Camera-type eye (tissue), 1 donor: ENCODE data around the gene TMEM38A. TPM values are rescaled to one million over a fixed set of nuclear protein-coding genes. Genes with fewer than 3 reads are reported as not detected.

ENCODE experiments used
- total RNA-seq: library from RNA; depleted of rRNA; stranded (reverse); fragments of >200 nt; gene quantifications from one replicate; pipeline ENCODE4 v1.2.3, GENCODE V29; 2014

The TMEM38A gene
- 18.6 TPM for total RNA-seq

GRCh38 chr19:16660763-16661479, at the start of gene TMEM38A:
TMEM38A (plus strand) TSS chr19:16661139; CDS start chr19:16661218, 79 bp downstream.

DNA sequence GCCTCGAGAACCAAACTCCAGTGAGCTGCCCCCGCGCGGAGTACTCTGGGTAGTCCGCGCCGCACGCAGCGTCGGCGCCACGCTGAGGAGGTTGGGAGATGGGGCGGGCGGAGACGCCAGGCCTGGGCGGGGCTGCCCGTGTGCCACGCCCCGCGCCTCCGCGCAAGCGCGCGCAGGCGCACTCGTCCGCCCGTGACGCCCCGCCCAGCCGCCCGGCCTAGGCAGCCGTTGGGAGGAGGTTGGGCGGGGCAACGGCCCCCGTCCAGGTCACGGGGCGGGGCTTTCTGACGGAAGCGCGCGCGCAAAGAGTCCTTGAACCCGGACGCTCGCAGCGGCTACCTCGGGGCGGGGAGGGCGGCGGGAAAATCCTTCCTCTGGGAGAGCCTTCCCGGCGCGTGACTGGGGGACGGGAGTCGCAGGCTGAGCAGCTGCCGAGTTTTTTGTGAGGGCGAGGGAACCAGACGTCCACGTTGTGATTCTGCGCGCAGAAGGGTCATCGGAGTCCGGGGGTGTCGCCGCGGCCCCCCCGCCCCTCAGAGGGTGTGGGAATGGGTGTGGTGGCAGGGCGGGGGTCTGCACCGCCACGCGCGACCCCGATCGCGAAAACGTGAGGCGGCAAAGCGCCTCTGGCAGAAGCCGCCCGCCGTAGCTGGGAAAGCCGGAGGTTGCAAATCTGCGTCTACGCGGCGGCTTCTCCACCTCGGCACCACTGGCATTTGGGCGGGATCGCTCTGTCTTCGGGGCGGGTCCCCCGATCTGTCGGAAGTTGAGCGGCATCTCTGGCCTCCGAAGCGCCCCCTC, 32.6 kb upstream of the TMEM38A start, which contains the start of gene MED26:
Gene MED26 (minus strand): TSS at position 22 of the 801 bp plus-strand sequence. CDS start 261 bp downstream, outside the sequence.

DNA sequence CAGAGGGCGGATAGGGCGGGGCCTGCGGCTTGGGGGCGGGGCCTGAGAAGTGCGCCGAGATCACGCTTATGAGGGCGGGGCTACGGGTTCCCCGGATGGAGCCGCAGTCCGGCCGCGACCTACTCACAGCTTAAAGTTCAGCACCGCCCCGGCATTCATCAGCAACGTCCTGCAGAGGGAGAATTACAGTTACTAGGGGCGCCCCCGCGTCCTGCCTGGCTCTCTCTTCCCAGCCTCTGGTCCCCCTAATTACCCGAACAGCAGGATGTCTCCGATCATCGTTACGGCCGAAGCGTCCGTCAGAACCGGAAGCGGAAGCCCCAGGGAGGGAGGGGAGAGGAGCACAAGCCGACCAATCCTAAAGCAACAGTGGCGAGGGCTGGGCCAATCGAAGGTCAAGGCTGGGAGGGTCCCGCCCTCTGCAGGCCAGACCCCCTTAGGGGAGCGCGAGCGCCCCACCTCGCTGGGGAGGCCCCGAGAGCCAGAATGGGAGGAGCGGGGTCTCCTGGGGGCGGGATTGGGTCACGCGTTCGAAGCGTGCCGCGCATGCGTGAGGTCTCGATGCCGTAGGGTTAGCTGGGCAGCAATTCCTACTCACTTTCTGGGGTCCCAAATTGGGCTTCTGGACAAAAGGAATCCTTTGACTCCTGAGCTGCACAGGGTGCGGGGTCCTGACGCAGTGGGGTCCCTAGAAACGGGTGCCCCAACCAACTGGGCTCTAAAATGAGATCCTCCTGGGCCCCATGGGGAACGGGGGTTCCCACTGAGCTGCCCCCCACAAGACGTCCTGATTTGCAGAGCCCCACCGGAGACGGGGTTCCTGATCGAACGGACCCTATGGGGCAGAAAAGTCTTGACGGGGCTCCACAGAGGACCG, 869 bp upstream of the TMEM38A start, which contains the start of gene SMIM7:
Gene SMIM7 (minus strand): TSS at position 313 of the 877 bp plus-strand sequence. CDS start 34 bp downstream, at position 279.

Other genes with a start within 250 kb of the TMEM38A start
- gene EPS15L1, start 189.2 kb upstream of the TMEM38A start, total RNA-seq, result 49.3 TPM
- not detected for gene CALR3, start 165.0 kb upstream of the TMEM38A start, total RNA-seq
- gene C19orf44, start 164.7 kb upstream of the TMEM38A start, total RNA-seq, result 12.7 TPM
- 18.8 TPM for gene CHERP, start 118.7 kb upstream of the TMEM38A start, total RNA-seq
- gene SLC35E1, start 88.7 kb upstream of the TMEM38A start, total RNA-seq, result 27.1 TPM
- gene MED26, start 32.9 kb upstream of the TMEM38A start, total RNA-seq, result 9.3 TPM
- gene SMIM7, start 995 bp upstream of the TMEM38A start, total RNA-seq, result 119 TPM
- 0.99 TPM for gene NWD1, start 58.7 kb downstream of the TMEM38A start, total RNA-seq
- gene SIN3B, start 168.3 kb downstream of the TMEM38A start, total RNA-seq, result 67.5 TPM
- gene F2RL3, start 227.9 kb downstream of the TMEM38A start, total RNA-seq, result 1.2 TPM